Muscle of leg (tissue), 9 donors: ENCODE measurements around the gene RBPMS2. TPM values are rescaled to one million over a fixed set of nuclear protein-coding genes. Genes with fewer than 3 reads are reported as not detected.

ENCODE experiments used
- polyA plus RNA-seq, 8 donors: library from polyadenylated mRNA; unstranded; fragments of 120-200 nt; gene quantifications; one replicate each; pipeline versions ENCODE4 v1.2.1 to v1.2.3, GENCODE V29; 2013; ENCODE audit warnings: inconsistent platforms in 1 of 8, low replicate concordance in 1 of 8; ENCODE audit not compliant: insufficient read length in 8 of 8, insufficient read depth in 1 of 8
- total RNA-seq: library from RNA; stranded (reverse); fragments of 120-200 nt; gene quantifications from one replicate; pipeline ENCODE4 v1.2.4, GENCODE V29; 2013

RBPMS2 gene
- total and polyA plus RNA-seq, 9 donors: 0.44 to 7.1 (median 4.7) TPM

Other genes with a start within 250 kb of the RBPMS2 start
- gene PIF1, start 50.1 kb upstream of the RBPMS2 start, total RNA-seq: 4.3 TPM
- gene PIF1, start 50.1 kb upstream of the RBPMS2 start, polyA plus RNA-seq: 10 to 100 TPM in 2 of 8 donors, 1 to 10 TPM in 6; 4.3 to 12.3 (median 7.1) TPM
- 11.6 TPM for gene PLEKHO2, start 66.3 kb upstream of the RBPMS2 start, total RNA-seq
- gene PLEKHO2, start 66.3 kb upstream of the RBPMS2 start, polyA plus RNA-seq: 10 to 100 TPM; 12.4 to 18.3 (median 15.2) TPM
- 3.5 TPM for gene ANKDD1A, start 136.3 kb upstream of the RBPMS2 start, total RNA-seq
- 1 to 10 TPM; 2.9 to 8.4 (median 5.3) TPM for gene ANKDD1A, start 136.3 kb upstream of the RBPMS2 start, polyA plus RNA-seq
- 57.5 TPM for gene SPG21, start 214.3 kb upstream of the RBPMS2 start, total RNA-seq
- gene SPG21, start 214.3 kb upstream of the RBPMS2 start, polyA plus RNA-seq: 100 to 1,000 TPM in 1 of 8 donors, 10 to 100 TPM in 7; 70.4 to 102 (median 79.5) TPM